Hepatocyte (in vitro differentiated cells): ENCODE data around the gene BMP7. TPM values are rescaled to one million over a fixed set of nuclear protein-coding genes. Genes with fewer than 3 reads are reported as not detected.

Experiments used
- DNase-seq: peaks from one replicate; pipeline ENCODE4 v3.0.0-alpha.2; 2016; ENCODE audit warnings: low spot score
- H2AFZ ChIP-seq: fragments of 200-600 bp; sonication (generic); 2 replicates; pipeline ENCODE4 v1.6.0; 2016; ENCODE audit warnings: antibody characterized with exemption, mild to moderate bottlenecking
- H3K27ac ChIP-seq: fragments of 200-600 bp; sonication (generic); 2 replicates; pipeline ENCODE4 v1.5.1; 2016; ENCODE audit warnings: mild to moderate bottlenecking
- H3K27me3 ChIP-seq: fragments of 200-600 bp; sonication (generic); 2 replicates; pipeline ENCODE4 v1.6.1; 2016
- H3K36me3 ChIP-seq: fragments of 200-600 bp; sonication (generic); replicated peaks from 2 replicates; pipeline ENCODE4 v1.5.1; 2016; ENCODE audit warnings: low read depth; ENCODE audit not compliant: insufficient read depth
- H3K4me1 ChIP-seq: fragments of 200-600 bp; sonication (generic); 2 replicates; pipeline ENCODE4 v1.5.1; 2016; ENCODE audit warnings: mild to moderate bottlenecking, moderate library complexity; ENCODE audit not compliant: insufficient read depth
- H3K4me2 ChIP-seq: fragments of 200-600 bp; sonication (generic); 2 replicates; pipeline ENCODE4 v1.6.0; 2016
- H3K4me3 ChIP-seq: fragments of 200-600 bp; sonication (generic); 2 replicates; pipeline ENCODE4 v1.5.1; 2016; ENCODE audit warnings: mild to moderate bottlenecking
- H3K79me2 ChIP-seq: fragments of 200-600 bp; sonication (generic); 2 replicates; pipeline ENCODE4 v1.6.0; 2017; ENCODE audit warnings: mild to moderate bottlenecking
- H3K9me2 ChIP-seq: fragments of 200-600 bp; sonication (generic); replicated peaks from 2 replicates; pipeline ENCODE4 v1.6.0; 2017; ENCODE audit warnings: mild to moderate bottlenecking; ENCODE audit not compliant: insufficient read depth
- H3K9me3 ChIP-seq: fragments of 200-600 bp; sonication (generic); 2 replicates; pipeline ENCODE4 v1.5.1; 2016; ENCODE audit warnings: low read depth, mild to moderate bottlenecking
- H4K20me1 ChIP-seq: fragments of 200-600 bp; sonication (generic); 2 replicates; pipeline ENCODE4 v1.6.0; 2016; ENCODE audit warnings: mild to moderate bottlenecking; ENCODE audit not compliant: insufficient read depth, poor library complexity, severe bottlenecking
- EZH2 ChIP-seq: fragments of 200-600 bp; sonication (generic); IDR thresholded peaks from 2 replicates; pipeline ENCODE4 v1.6.1; 2016; ENCODE audit warnings: antibody characterized with exemption, mild to moderate bottlenecking, borderline replicate concordance
- EZH2phosphoT487 ChIP-seq: fragments of 200-600 bp; sonication (generic); IDR thresholded peaks from one replicate; pipeline ENCODE4 v1.6.1; 2018; ENCODE audit warnings: antibody characterized with exemption, mild to moderate bottlenecking, low read depth, moderate library complexity; ENCODE audit not compliant: unreplicated experiment, severe bottlenecking
- WGBS: methylation state at CpG from one replicate; pipeline ENCODE4 v1.1.6; 2016; ENCODE audit warnings: low lambda C conversion rate; ENCODE audit errors: missing lambda C conversion rate; 5-methylcytosine and 5-hydroxymethylcytosine counted together
- polyA plus RNA-seq: library from polyadenylated mRNA; unstranded; fragments of >200 nt; fragmentation: Nextera tagmentation; extraction: Ambion mirVana; gene quantifications from 2 replicates; pipeline ENCODE4 v1.2.1, GENCODE V29; 2016
- total RNA-seq: library from RNA; depleted of rRNA; stranded (reverse); fragments of >200 nt; gene quantifications from 2 replicates; pipeline ENCODE4 v1.2.3, GENCODE V29; 2014
- TF ChIP-seq, protein P1 (sequence below): fragments of 200-600 bp; sonication (generic); IDR thresholded peaks from 2 replicates; pipeline ENCODE4 v1.5.1; 2016; ENCODE audit warnings: antibody characterized with exemption, mild to moderate bottlenecking; ENCODE audit not compliant: poor library complexity

Gene BMP7
- total and polyA plus RNA-seq, 2 experiments from 2014 or later, result 9.1 to 14.8 TPM

DNA sequence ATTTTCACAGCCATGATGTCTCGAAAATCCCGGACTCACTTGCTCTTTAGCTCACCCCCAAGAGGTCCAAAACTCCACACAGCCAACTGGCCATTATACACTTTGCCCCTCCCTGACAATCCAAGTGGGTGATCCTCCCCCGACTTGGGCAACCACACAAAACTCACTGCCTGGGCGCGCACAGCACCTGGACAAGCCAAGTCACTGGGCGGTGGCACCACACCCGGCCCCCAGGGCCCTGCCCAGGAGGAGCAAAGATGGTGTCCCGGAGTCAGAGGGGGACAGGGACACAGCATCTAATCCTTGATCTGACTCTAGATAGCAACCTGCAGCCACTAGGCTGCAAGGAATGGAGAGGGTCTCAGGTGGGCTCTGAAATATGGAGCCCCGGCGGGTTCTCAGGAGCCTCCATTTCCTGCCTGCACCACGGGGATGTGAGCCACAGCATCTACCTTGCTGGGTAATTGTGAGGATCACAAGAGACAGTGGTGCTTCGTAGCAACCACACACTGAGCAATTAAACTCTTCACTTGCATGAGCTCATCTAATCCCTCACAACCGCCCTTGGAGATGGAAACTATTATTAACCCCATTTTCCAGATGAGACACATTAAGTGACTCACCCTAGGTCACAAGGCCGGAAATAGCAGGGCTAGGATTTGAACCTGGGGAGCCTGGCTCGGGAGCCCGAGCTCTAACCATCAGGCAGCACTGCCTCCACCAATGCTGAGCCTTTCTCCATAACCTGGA, 66.6 kb downstream of the BMP7 start:
- no peak for DNase-seq
- Histone ChIP-seq H3K9me3 (no peaks in the 10 kb centered on the region), H2AFZ (no peak overlapping the region), H3K27me3 (no peaks in the 10 kb centered on the region), H3K9me2 (no peaks in the 10 kb centered on the region), H3K36me3 (no peaks in the 10 kb centered on the region), H3K27ac (no peak overlapping the region), H3K4me2 (no peak overlapping the region), H3K79me2 (peaks cover 2% of the 10 kb centered on the region), H3K4me3 (no peak overlapping the region), H4K20me1 (no peaks in the 10 kb centered on the region), H3K4me1 (no peaks in the 10 kb centered on the region)
- no peak for TF ChIP-seq EZH2phosphoT487
- TF ChIP-seq, protein P1, sequence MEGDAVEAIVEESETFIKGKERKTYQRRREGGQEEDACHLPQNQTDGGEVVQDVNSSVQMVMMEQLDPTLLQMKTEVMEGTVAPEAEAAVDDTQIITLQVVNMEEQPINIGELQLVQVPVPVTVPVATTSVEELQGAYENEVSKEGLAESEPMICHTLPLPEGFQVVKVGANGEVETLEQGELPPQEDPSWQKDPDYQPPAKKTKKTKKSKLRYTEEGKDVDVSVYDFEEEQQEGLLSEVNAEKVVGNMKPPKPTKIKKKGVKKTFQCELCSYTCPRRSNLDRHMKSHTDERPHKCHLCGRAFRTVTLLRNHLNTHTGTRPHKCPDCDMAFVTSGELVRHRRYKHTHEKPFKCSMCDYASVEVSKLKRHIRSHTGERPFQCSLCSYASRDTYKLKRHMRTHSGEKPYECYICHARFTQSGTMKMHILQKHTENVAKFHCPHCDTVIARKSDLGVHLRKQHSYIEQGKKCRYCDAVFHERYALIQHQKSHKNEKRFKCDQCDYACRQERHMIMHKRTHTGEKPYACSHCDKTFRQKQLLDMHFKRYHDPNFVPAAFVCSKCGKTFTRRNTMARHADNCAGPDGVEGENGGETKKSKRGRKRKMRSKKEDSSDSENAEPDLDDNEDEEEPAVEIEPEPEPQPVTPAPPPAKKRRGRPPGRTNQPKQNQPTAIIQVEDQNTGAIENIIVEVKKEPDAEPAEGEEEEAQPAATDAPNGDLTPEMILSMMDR, result no peak
- TF ChIP-seq EZH2, result no peak
- 97% methylated on average over 16 of the region's 16 CpGs for WGBS

DNA sequence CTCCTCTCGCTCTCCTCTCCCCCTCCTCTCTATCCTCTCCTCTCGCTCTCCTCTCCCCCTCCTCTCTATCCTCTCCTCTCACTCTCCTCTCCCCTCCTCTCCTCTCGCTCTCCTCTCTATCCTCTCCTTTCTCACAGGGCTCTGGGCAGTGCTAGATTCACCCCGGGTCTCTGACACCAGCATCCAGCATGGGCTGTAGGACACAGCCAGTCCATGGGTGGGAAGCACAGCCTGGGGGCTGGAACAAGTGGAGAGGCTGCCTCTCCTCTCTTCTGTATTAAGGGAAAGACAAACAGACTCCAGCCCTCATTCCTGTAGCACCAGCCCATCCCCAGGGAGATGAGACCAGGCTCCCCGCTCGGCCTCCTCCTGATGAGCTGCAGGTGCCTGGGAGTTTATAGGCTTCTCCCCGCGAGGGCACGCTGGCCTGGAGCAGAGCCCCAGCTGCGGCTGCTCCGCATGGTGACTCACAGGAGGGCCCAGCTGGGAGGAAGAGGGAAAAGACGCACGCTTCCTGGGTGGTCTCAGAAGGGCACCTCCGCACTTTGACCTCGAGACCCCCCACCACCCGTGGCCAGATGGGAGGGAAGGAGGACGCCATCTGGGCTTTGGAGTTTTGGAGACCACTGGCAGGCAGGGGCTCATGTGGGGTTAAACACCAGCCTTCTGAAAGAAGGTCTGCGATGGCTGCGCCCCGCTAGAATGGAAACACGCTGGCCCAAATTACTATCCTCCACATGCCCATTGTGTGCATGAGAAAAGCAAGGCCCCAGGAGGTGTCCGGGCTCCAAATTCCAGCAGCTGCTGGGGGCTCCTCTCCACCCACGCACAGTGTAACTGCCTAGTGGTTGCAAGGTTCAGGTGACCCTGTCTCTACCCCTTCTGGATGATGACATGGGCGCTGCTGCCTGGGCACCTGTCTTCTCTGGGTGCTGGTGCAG, 68.0 kb downstream of the BMP7 start:
- TF ChIP-seq, protein P1, result no peak
- TF ChIP-seq EZH2 (no peak), EZH2phosphoT487 (no peak)
- Histone ChIP-seq H4K20me1 (no peaks in the 10 kb centered on the region), H3K36me3 (no peaks in the 10 kb centered on the region), H3K9me2 (no peaks in the 10 kb centered on the region), H3K27ac (no peak overlapping the region), H2AFZ (no peak overlapping the region), H3K4me1 (no peaks in the 10 kb centered on the region), H3K4me2 (no peak overlapping the region), H3K79me2 (peaks cover 2% of the 10 kb centered on the region), H3K27me3 (no peaks in the 10 kb centered on the region), H3K4me3 (no peak overlapping the region), H3K9me3 (no peaks in the 10 kb centered on the region)
- 69% methylated on average over 22 of the region's 24 CpGs for WGBS
- DNase-seq, result no peak

DNA sequence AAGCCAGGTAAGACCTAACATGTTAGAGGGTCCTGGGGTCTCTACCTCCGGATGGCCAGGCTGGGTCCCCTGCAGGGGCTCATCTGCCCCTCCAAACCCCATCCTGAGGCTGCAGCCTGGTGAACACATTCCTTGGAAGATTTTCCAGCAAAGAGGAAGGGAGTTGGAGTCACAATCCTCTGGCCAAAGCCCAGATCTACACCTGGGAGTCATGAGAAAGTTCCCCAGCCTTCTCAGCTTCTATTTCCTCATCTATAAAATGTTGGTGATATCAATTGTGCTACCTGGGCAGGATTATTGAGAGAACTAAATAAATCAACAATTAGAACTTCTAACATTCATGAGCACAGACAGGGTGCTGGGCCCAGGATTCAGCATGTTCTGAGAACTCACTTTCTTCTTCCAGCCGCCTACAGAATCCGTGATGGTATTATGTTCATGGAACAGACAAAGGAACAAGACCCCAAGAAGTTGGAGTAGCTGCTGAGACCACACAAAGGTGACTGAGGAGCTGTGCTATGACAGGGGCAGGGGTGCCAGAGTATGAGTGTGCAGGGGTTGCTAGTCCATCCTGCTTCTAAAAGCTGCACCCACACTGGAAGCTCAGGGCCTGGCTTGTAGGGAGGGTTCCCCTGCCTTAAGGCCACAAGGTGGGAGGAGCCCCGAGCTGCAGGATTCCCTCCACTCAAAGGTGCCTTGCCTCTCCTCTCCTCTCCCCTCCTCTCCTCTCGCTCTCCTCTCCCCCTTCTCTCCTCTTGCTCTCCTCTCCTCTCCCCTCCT, 68.9 kb downstream of the BMP7 start:
- H3K4me2 ChIP-seq, result no peak overlapping the region
- no peaks in the 10 kb centered on the region for H3K79me2 ChIP-seq
- WGBS, result 95% methylated on average over 4 of the region's 5 CpGs
- no peaks in the 10 kb centered on the region for H3K9me3 ChIP-seq
- no peaks in the 10 kb centered on the region for H3K9me2 ChIP-seq
- no peak overlapping the region for H2AFZ ChIP-seq
- no peak for TF ChIP-seq EZH2
- TF ChIP-seq EZH2phosphoT487, result no peak
- TF ChIP-seq, protein P1, result no peak
- no peaks in the 10 kb centered on the region for H3K4me1 ChIP-seq
- H3K4me3 ChIP-seq, result no peak overlapping the region
- H3K27me3 ChIP-seq, result no peaks in the 10 kb centered on the region
- DNase-seq, result no peak
- H3K36me3 ChIP-seq, result no peaks in the 10 kb centered on the region
- H3K27ac ChIP-seq, result no peak overlapping the region
- H4K20me1 ChIP-seq, result no peaks in the 10 kb centered on the region
